Measurements from ENCODE around the gene TNFSF13. TPM values are rescaled to one million over a fixed set of nuclear protein-coding genes. Genes with fewer than 3 reads are reported as not detected.
"Not testable (repeated sequence)": the region's sequence is repeated elsewhere in the genome, so short reads cannot be mapped to it uniquely, and the experiment has no call there.

TNFSF13 gene
- polyA plus RNA-seq, 3 donors = 11.6 to 15.0 (median 13.4) TPM

GRCh38 chr17:7589204-7589868 lies 30.8 kb downstream of the TNFSF13 start:
- DNase-seq (ENCODE audit: low read depth in 3 of 3, low spot score in 2 of 3) = peak in 2 of 3 donors; percentile 74 to 76

GRCh38 chr17:7589891-7590691 lies 31.5 kb downstream of the TNFSF13 start, which contains the start of gene SOX15:
Gene SOX15, minus strand, starts transcription at chr17:7590094. Its CDS starts 418 bp downstream, at chr17:7589676.
- DNase-seq (ENCODE audit: low read depth in 3 of 3, low spot score in 2 of 3) = no peak

- DNase-seq (ENCODE audit: low read depth in 3 of 3, low spot score in 2 of 3) = no peak
Observed at GRCh38 chr17:7590743-7591142, 32.2 kb downstream of the TNFSF13 start.

- DNase-seq (ENCODE audit: low read depth in 3 of 3, low spot score in 2 of 3) = no peak
Observed at GRCh38 chr17:7591596-7591995, 33.0 kb downstream of the TNFSF13 start.

GRCh38 chr17:7592422-7593021 lies 34.0 kb downstream of the TNFSF13 start:
- DNase-seq (ENCODE audit: low read depth in 3 of 3, low spot score in 2 of 3) = no peak

GRCh38 chr17:7593296-7593695 lies 34.7 kb downstream of the TNFSF13 start:
- no peak for DNase-seq (ENCODE audit: low read depth in 3 of 3, low spot score in 2 of 3)

- not testable (repeated sequence) for DNase-seq (ENCODE audit: low read depth in 3 of 3, low spot score in 2 of 3)
Observed at GRCh38 chr17:7597561-7597960, 39.0 kb downstream of the TNFSF13 start.

GRCh38 chr17:7606280-7606679 lies 47.7 kb downstream of the TNFSF13 start:
- DNase-seq (ENCODE audit: low read depth in 3 of 3, low spot score in 2 of 3) = no peak

- DNase-seq (ENCODE audit: low read depth in 3 of 3, low spot score in 2 of 3) = no peak
Observed at GRCh38 chr17:7610641-7611040, 52.1 kb downstream of the TNFSF13 start.

Other genes with a start within 250 kb of the TNFSF13 start
- gene GPS2, start 243.4 kb upstream of the TNFSF13 start, polyA plus RNA-seq (ENCODE audit: insufficient read length in 3 of 3) = 10 to 100 TPM; 85.8 to 96.1 (median 87.8) TPM
- 10 to 100 TPM; 23.4 to 27.7 (median 24.7) TPM for gene NEURL4, start 229.4 kb upstream of the TNFSF13 start, polyA plus RNA-seq (ENCODE audit: insufficient read length in 3 of 3)
- gene ACAP1, start 222.2 kb upstream of the TNFSF13 start, polyA plus RNA-seq (ENCODE audit: insufficient read length in 3 of 3) = 1 to 10 TPM; 4.6 to 6.0 (median 5.7) TPM
- 10 to 100 TPM; 11.7 to 12.7 (median 11.7) TPM for gene KCTD11, start 206.6 kb upstream of the TNFSF13 start, polyA plus RNA-seq (ENCODE audit: insufficient read length in 3 of 3)
- not detected for gene TMEM95, start 203.6 kb upstream of the TNFSF13 start, polyA plus RNA-seq (ENCODE audit: insufficient read length in 3 of 3)
- 1 to 10 TPM; 4.4 to 5.2 (median 4.8) TPM for gene TNK1, start 177.7 kb upstream of the TNFSF13 start, polyA plus RNA-seq (ENCODE audit: insufficient read length in 3 of 3)
- gene PLSCR3, start 164.2 kb upstream of the TNFSF13 start, polyA plus RNA-seq (ENCODE audit: insufficient read length in 3 of 3) = 10 to 100 TPM; 24.3 to 30.9 (median 28.6) TPM
- gene TMEM256, start 154.7 kb upstream of the TNFSF13 start, polyA plus RNA-seq (ENCODE audit: insufficient read length in 3 of 3) = 10 to 100 TPM; 82.4 to 93.2 (median 86.5) TPM
- gene NLGN2, start 150.9 kb upstream of the TNFSF13 start, polyA plus RNA-seq (ENCODE audit: insufficient read length in 3 of 3) = 10 to 100 TPM; 16.8 to 18.6 (median 18.2) TPM
- not detected for gene SPEM1, start 138.4 kb upstream of the TNFSF13 start, polyA plus RNA-seq (ENCODE audit: insufficient read length in 3 of 3)
- gene SPEM2, start 133.1 kb upstream of the TNFSF13 start, polyA plus RNA-seq (ENCODE audit: insufficient read length in 3 of 3) = not detected
- gene SPEM3, start 129.9 kb upstream of the TNFSF13 start, polyA plus RNA-seq (ENCODE audit: insufficient read length in 3 of 3) = not detected
- 1 to 10 TPM; 3.6 to 4.4 (median 4.2) TPM for gene TMEM102, start 123.3 kb upstream of the TNFSF13 start, polyA plus RNA-seq (ENCODE audit: insufficient read length in 3 of 3)
- 1 to 10 TPM; 5.5 to 6.8 (median 6.6) TPM for gene FGF11, start 119.2 kb upstream of the TNFSF13 start, polyA plus RNA-seq (ENCODE audit: insufficient read length in 3 of 3)
- 10 to 100 TPM; 10.1 to 11.0 (median 10.9) TPM for gene CHRNB1, start 113.7 kb upstream of the TNFSF13 start, polyA plus RNA-seq (ENCODE audit: insufficient read length in 3 of 3)
- 10 to 100 TPM; 35.9 to 38.0 (median 37.6) TPM for gene ZBTB4, start 79.1 kb upstream of the TNFSF13 start, polyA plus RNA-seq (ENCODE audit: insufficient read length in 3 of 3)
- under 1 TPM in 1 of 3 donors, not detected in 2; 0.10 TPM for gene SLC35G6, start 77.3 kb upstream of the TNFSF13 start, polyA plus RNA-seq (ENCODE audit: insufficient read length in 3 of 3)
- 100 to 1,000 TPM; 108 to 118 (median 118) TPM for gene POLR2A, start 74.4 kb upstream of the TNFSF13 start, polyA plus RNA-seq (ENCODE audit: insufficient read length in 3 of 3)
- 10 to 100 TPM; 21.8 to 24.1 (median 22.3) TPM for gene TNFSF12, start 9.7 kb upstream of the TNFSF13 start, polyA plus RNA-seq (ENCODE audit: insufficient read length in 3 of 3)
- 10 to 100 TPM; 85.5 to 93.2 (median 91.8) TPM for gene SENP3, start 3.2 kb downstream of the TNFSF13 start, polyA plus RNA-seq (ENCODE audit: insufficient read length in 3 of 3)
- 10 to 100 TPM; 46.9 to 67.9 (median 57.3) TPM for gene CD68, start 20.9 kb downstream of the TNFSF13 start, polyA plus RNA-seq (ENCODE audit: insufficient read length in 3 of 3)
- 100 to 1,000 TPM; 125 to 133 (median 125) TPM for gene MPDU1, start 25.1 kb downstream of the TNFSF13 start, polyA plus RNA-seq (ENCODE audit: insufficient read length in 3 of 3)
- 1 to 10 TPM; 2.8 to 3.9 (median 2.9) TPM for gene SOX15, start 31.3 kb downstream of the TNFSF13 start, polyA plus RNA-seq (ENCODE audit: insufficient read length in 3 of 3)
- 10 to 100 TPM; 41.4 to 42.8 (median 42.2) TPM for gene FXR2, start 56.1 kb downstream of the TNFSF13 start, polyA plus RNA-seq (ENCODE audit: insufficient read length in 3 of 3)
- gene SAT2, start 69.1 kb downstream of the TNFSF13 start, polyA plus RNA-seq (ENCODE audit: insufficient read length in 3 of 3) = 100 to 1,000 TPM; 130 to 152 (median 138) TPM
- 1 to 10 TPM; 2.5 to 4.9 (median 3.0) TPM for gene SHBG, start 71.4 kb downstream of the TNFSF13 start, polyA plus RNA-seq (ENCODE audit: insufficient read length in 3 of 3)
- 10 to 100 TPM; 15.5 to 20.6 (median 20.4) TPM for gene ATP1B2, start 92.2 kb downstream of the TNFSF13 start, polyA plus RNA-seq (ENCODE audit: insufficient read length in 3 of 3)
- gene TP53, start 128.7 kb downstream of the TNFSF13 start, polyA plus RNA-seq (ENCODE audit: insufficient read length in 3 of 3) = 10 to 100 TPM; 66.7 to 68.6 (median 67.4) TPM
- 10 to 100 TPM; 12.8 to 13.6 (median 13.1) TPM for gene WRAP53, start 129.7 kb downstream of the TNFSF13 start, polyA plus RNA-seq (ENCODE audit: insufficient read length in 3 of 3)
- 10 to 100 TPM; 19.9 to 23.7 (median 23.1) TPM for gene EFNB3, start 146.5 kb downstream of the TNFSF13 start, polyA plus RNA-seq (ENCODE audit: insufficient read length in 3 of 3)
- gene DNAH2, start 159.0 kb downstream of the TNFSF13 start, polyA plus RNA-seq (ENCODE audit: insufficient read length in 3 of 3) = under 1 TPM; 0.25 to 0.43 (median 0.25) TPM